ENCODE measurements around the gene ANKS1B. TPM values are rescaled to one million over a fixed set of nuclear protein-coding genes. Genes with fewer than 3 reads are reported as not detected.

The ANKS1B gene
- polyA plus RNA-seq, 3 donors, result not detected

GRCh38 chr12:99002731-99003130, 982.0 kb downstream of the ANKS1B start:
- Histone ChIP-seq H3K36me3 (replicated peaks in 1 of 2; ENCODE audit: control insufficient read depth in 1 of 2, insufficient read depth in 2 of 2, low read length in 2 of 2) (no peaks in the 10 kb centered on the region), H3K9ac (ENCODE audit: insufficient read depth, low read length, poor library complexity, severe bottlenecking) (no peak overlapping the region), H3K4me1 (ENCODE audit: control insufficient read depth in 1 of 2, insufficient read depth in 2 of 2, low read length in 2 of 2) (no peaks in the 10 kb centered on the region), H3K27me3 (ENCODE audit: control insufficient read depth in 2 of 2, insufficient read depth in 2 of 2, low read length in 2 of 2) (no peaks in the 10 kb centered on the region), H4K20me1 (ENCODE audit: insufficient read depth, low read length) (no peaks in the 10 kb centered on the region), H3K4me3 (replicated peaks in 1 of 3; ENCODE audit: low read depth in 2 of 3, low read length in 3 of 3) (no peak overlapping the region), H3K27ac (ENCODE audit: low read depth in 1 of 2, low read length in 2 of 2) (no peak overlapping the region), H2AFZ (ENCODE audit: insufficient read depth, low read depth, low read length, poor library complexity, severe bottlenecking) (no peak overlapping the region), H3K79me2 (ENCODE audit: insufficient read depth, low read length) (no peaks in the 10 kb centered on the region), H3K9me3 (replicated peaks in 1 of 2; ENCODE audit: control insufficient read depth in 1 of 2, insufficient read depth in 1 of 2, low read length in 2 of 2) (no peaks in the 10 kb centered on the region), H3K4me2 (replicated peaks; ENCODE audit: extremely low read depth, low read length, poor library complexity, severe bottlenecking) (no peak overlapping the region)
- H3K9me3 Mint-ChIP-seq, result no peaks in the 10 kb centered on the region
- no peaks in the 10 kb centered on the region for H3K4me1 Mint-ChIP-seq
- intact Hi-C loops (cut with micrococcal nuclease), result no loop called here
- peaks cover 4 to 12% (median 5%) of the 10 kb centered on the region in 3 donors for H3K27me3 Mint-ChIP-seq (ENCODE audit: low read depth in 3 of 3)
- H3K27ac Mint-ChIP-seq, result no peak overlapping the region
- DNase-seq, result no peak
- WGBS (ENCODE audit: insufficient coverage), result 92% methylated on average over 2 of the region's 3 CpGs
- no peak for TF ChIP-seq CTCF (IDR thresholded peaks at IDR 0.05)
- H3K4me3 Mint-ChIP-seq, result no peak overlapping the region
- H3K36me3 Mint-ChIP-seq, result no peaks in the 10 kb centered on the region

GRCh38 chr12:99002156-99002555, 982.6 kb downstream of the ANKS1B start:
- H3K36me3 Mint-ChIP-seq, result no peaks in the 10 kb centered on the region
- no peak overlapping the region for H3K27ac ChIP-seq (ENCODE audit: low read depth in 1 of 2, low read length in 2 of 2)
- no peaks in the 10 kb centered on the region for H3K9me3 Mint-ChIP-seq
- no CpG with 5 or more reads among the region's 3 CpGs for WGBS (ENCODE audit: insufficient coverage)
- no peak overlapping the region for H3K27ac Mint-ChIP-seq
- H3K27me3 ChIP-seq (ENCODE audit: control insufficient read depth in 2 of 2, insufficient read depth in 2 of 2, low read length in 2 of 2), result no peaks in the 10 kb centered on the region
- H3K9me3 ChIP-seq (replicated peaks in 1 of 2; ENCODE audit: control insufficient read depth in 1 of 2, insufficient read depth in 1 of 2, low read length in 2 of 2), result no peaks in the 10 kb centered on the region
- no peaks in the 10 kb centered on the region for H3K79me2 ChIP-seq (ENCODE audit: insufficient read depth, low read length)
- TF ChIP-seq CTCF (IDR thresholded peaks at IDR 0.05), result no peak
- no peak overlapping the region for H2AFZ ChIP-seq (ENCODE audit: insufficient read depth, low read depth, low read length, poor library complexity, severe bottlenecking)
- no peaks in the 10 kb centered on the region for H4K20me1 ChIP-seq (ENCODE audit: insufficient read depth, low read length)
- H3K4me3 Mint-ChIP-seq, result no peak overlapping the region
- no peaks in the 10 kb centered on the region for H3K4me1 ChIP-seq (ENCODE audit: control insufficient read depth in 1 of 2, insufficient read depth in 2 of 2, low read length in 2 of 2)
- H3K4me2 ChIP-seq (replicated peaks; ENCODE audit: extremely low read depth, low read length, poor library complexity, severe bottlenecking), result no peak overlapping the region
- no peak overlapping the region for H3K4me3 ChIP-seq (replicated peaks in 1 of 3; ENCODE audit: low read depth in 2 of 3, low read length in 3 of 3)
- intact Hi-C loops (cut with micrococcal nuclease), result no loop called here
- peaks cover 5 to 12% (median 8%) of the 10 kb centered on the region in 3 donors for H3K27me3 Mint-ChIP-seq (ENCODE audit: low read depth in 3 of 3)
- H3K4me1 Mint-ChIP-seq, result no peaks in the 10 kb centered on the region
- no peak overlapping the region for H3K9ac ChIP-seq (ENCODE audit: insufficient read depth, low read length, poor library complexity, severe bottlenecking)
- no peaks in the 10 kb centered on the region for H3K36me3 ChIP-seq (replicated peaks in 1 of 2; ENCODE audit: control insufficient read depth in 1 of 2, insufficient read depth in 2 of 2, low read length in 2 of 2)
- DNase-seq, result no peak

Data from CD14-positive monocyte (primary cell).